RWPE2 (cell line): Measurements from ENCODE around the gene STRADB.

ENCODE experiments used
- ATAC-seq: fragments of 200-7000 bp; cut with Tn5 transposase; 3 replicates; pipeline ENCODE4 v1.9.1; 2021; ENCODE audit warnings: low read depth
- DNase-seq: peaks from one replicate; pipeline ENCODE4 v3.0.0-alpha.2; 2020; ENCODE audit warnings: low spot score
- H3K27ac ChIP-seq: fragments of 450-650 bp; 2 replicates; pipeline ENCODE4 v1.5.1; 2017; ENCODE audit warnings: mild to moderate bottlenecking; ENCODE audit not compliant: poor library complexity, severe bottlenecking
- H3K27me3 ChIP-seq: fragments of 250-450 bp; sonication (Bioruptor Pico); 2 replicates; pipeline ENCODE4 v1.5.1; 2021; ENCODE audit warnings: mild to moderate bottlenecking, moderate library complexity; ENCODE audit not compliant: insufficient read depth, poor library complexity, severe bottlenecking
- H3K36me3 ChIP-seq: fragments of 250-450 bp; sonication (Bioruptor Pico); 2 replicates; pipeline ENCODE4 v1.5.1; 2020; ENCODE audit warnings: low read depth, mild to moderate bottlenecking, moderate library complexity
- H3K4me1 ChIP-seq: fragments of 250-450 bp; sonication (Bioruptor Pico); 2 replicates; pipeline ENCODE4 v1.5.1; 2021; ENCODE audit warnings: mild to moderate bottlenecking, moderate library complexity; ENCODE audit not compliant: insufficient read depth, poor library complexity, severe bottlenecking
- H3K4me3 ChIP-seq: fragments of 250-450 bp; sonication (Bioruptor Pico); 2 replicates; pipeline ENCODE4 v1.5.1; 2021; ENCODE audit warnings: mild to moderate bottlenecking, moderate library complexity; ENCODE audit not compliant: severe bottlenecking
- H3K9me3 ChIP-seq: fragments of 250-450 bp; sonication (Bioruptor Pico); 2 replicates; pipeline ENCODE4 v1.5.1; 2021; ENCODE audit warnings: mild to moderate bottlenecking, moderate library complexity; ENCODE audit not compliant: severe bottlenecking
- CTCF ChIP-seq: fragments of 450-650 bp; IDR thresholded peaks from one replicate; pipeline ENCODE4 v1.5.1; 2017; ENCODE audit warnings: mild to moderate bottlenecking, moderate library complexity; ENCODE audit not compliant: poor library complexity, severe bottlenecking

The STRADB gene

DNA sequence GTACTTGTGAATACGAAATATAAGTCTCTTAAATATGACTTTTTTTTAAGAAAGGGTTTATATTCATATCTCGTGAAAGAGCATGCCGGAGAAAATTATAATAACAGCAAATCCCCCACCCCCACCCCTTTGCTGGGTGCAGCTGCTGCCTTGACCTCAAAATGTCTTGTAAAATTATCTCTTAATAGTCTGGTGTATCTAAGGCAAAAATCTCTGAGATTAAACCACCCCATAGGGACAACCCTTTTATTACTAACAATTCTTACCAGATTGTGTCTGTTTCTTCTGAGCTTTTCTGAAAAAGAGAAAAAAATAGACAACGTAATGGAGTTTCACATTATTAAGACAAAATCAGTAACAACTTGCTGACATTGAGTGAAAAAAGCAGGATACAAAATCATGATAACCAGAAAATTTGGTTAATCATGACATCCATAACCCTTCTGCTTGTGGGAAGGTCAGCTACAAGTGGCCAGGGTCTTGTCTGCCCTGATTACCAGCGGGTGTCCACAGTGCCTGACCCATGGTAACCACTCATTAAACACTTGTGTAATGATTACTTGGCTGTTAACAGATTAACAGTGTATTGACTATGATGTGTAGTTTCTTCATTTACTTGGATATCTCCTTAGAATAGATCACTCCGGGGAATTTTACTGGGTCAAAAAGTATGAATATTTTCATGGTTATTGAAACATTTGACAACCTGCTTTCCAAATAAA lies 1.5 kb downstream of the STRADB start:
- no peak for TF ChIP-seq CTCF
- H3K4me3 ChIP-seq = no peak overlapping the region
- H3K9me3 ChIP-seq = no peaks in the 10 kb centered on the region
- no peak overlapping the region for H3K27ac ChIP-seq
- ATAC-seq = no peak
- H3K4me1 ChIP-seq = no peaks in the 10 kb centered on the region
- DNase-seq = no peak
- H3K36me3 ChIP-seq = peaks cover 9% of the 10 kb centered on the region
- H3K27me3 ChIP-seq = no peaks in the 10 kb centered on the region

DNA sequence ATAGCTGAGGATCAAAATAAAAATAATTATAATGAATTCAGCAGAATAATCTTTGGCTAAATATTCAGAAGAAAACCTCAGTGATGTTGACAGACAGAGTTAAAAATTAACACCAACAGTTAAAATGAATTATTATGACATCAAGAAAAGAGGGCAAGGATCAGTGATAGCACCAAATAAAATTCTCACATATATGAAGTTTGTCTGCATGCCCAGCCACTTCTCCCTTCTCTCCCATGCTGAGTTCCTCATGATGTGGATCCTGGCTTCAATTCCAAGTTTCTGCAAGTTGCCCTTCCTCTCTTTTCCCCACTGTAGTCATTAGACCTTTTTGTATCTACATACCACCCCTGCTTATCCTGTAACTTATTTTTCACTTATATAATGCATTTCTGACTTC lies 6.8 kb downstream of the STRADB start:
- no peaks in the 10 kb centered on the region for H3K4me1 ChIP-seq
- no peak for TF ChIP-seq CTCF
- no peak overlapping the region for H3K27ac ChIP-seq
- H3K4me3 ChIP-seq = no peak overlapping the region
- peaks cover 20% of the 10 kb centered on the region for H3K36me3 ChIP-seq
- no peak for ATAC-seq
- no peaks in the 10 kb centered on the region for H3K27me3 ChIP-seq
- no peaks in the 10 kb centered on the region for H3K9me3 ChIP-seq
- DNase-seq = no peak

DNA sequence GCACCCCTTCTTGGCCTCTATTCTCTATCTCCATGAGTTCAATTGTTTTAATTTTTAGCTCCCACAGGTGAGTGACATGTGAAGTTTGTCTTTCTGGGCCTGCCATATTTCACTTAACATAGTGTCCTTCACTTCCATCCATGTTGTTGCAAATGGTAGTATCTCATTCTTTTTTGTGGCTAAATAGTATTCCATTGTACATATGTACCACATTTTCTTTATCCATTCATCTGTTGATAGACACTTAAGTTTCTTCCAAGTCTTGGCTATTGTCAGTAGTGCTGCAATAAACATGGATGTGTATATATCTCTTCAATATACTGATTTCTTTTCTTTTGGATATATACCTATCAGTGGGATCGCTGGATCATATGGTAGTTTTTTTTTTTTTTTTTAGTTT lies 9.0 kb downstream of the STRADB start:
- H3K9me3 ChIP-seq = no peaks in the 10 kb centered on the region
- TF ChIP-seq CTCF = no peak
- H3K4me3 ChIP-seq = no peak overlapping the region
- H3K27ac ChIP-seq = no peak overlapping the region
- H3K36me3 ChIP-seq = peaks cover 20% of the 10 kb centered on the region
- ATAC-seq = no peak
- no peak for DNase-seq
- H3K27me3 ChIP-seq = no peaks in the 10 kb centered on the region
- no peaks in the 10 kb centered on the region for H3K4me1 ChIP-seq

DNA sequence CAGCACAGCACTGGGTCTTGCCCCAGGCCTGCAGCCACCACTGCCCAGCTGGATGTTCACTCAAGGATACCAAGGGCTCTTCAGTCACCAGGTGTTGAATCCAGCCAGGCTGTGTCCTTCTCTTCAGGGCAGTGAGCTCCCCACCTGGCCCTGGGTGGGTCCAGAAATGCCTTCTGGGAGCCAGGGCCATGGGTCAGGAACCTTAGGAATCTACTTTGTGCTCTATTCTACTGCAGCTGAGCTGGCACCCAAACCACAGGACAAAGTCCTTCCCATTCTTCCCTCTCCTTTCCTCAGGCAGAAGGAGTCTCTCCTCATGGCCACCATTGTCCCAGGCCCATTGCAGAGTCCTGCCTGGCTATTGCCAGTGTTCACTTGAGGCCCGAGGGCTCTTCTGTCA lies 13.0 kb downstream of the STRADB start:
- no peak overlapping the region for H3K4me3 ChIP-seq
- no peak overlapping the region for H3K27ac ChIP-seq
- H3K4me1 ChIP-seq = peaks cover 20% of the 10 kb centered on the region
- no peak for TF ChIP-seq CTCF
- H3K27me3 ChIP-seq = no peaks in the 10 kb centered on the region
- peaks cover 22% of the 10 kb centered on the region for H3K36me3 ChIP-seq
- ATAC-seq (no peak), DNase-seq (no peak)
- no peaks in the 10 kb centered on the region for H3K9me3 ChIP-seq

GRCh38 chr2:201465524-201465971 lies 14.0 kb downstream of the STRADB start:
- H3K27me3 ChIP-seq = no peaks in the 10 kb centered on the region
- peak; percentile 14; the same call in 1 of the 3 replicates for ATAC-seq
- H3K4me1 ChIP-seq = peaks cover 20% of the 10 kb centered on the region
- no peak for TF ChIP-seq CTCF
- peaks cover 17% of the 10 kb centered on the region for H3K36me3 ChIP-seq
- H3K27ac ChIP-seq = peak overlapping the region; percentile 54
- DNase-seq = no peak
- no peaks in the 10 kb centered on the region for H3K9me3 ChIP-seq
- H3K4me3 ChIP-seq = no peak overlapping the region
